IgD-negative memory B cell (primary cell): Measurements from ENCODE around the gene DCAF4. TPM values are rescaled to one million over a fixed set of nuclear protein-coding genes. Genes with fewer than 3 reads are reported as not detected.
A peak's percentile ranks its signal among the peaks of the same experiment; 100 is the strongest.

Experiments
- H3K27ac Mint-ChIP-seq, 3 donors: one replicate each; pipeline ENCODE4 v1.8.0; 2020 to 2022; ENCODE audit warnings: mild to moderate bottlenecking in 3 of 3, mixed read lengths in 3 of 3, moderate library complexity in 1 of 3
- H3K27me3 Mint-ChIP-seq: one replicate; pipeline ENCODE4 v1.8.0; 2021; ENCODE audit warnings: mixed read lengths
- H3K36me3 Mint-ChIP-seq: one replicate; pipeline ENCODE4 v1.8.0; 2020; ENCODE audit warnings: mild to moderate bottlenecking, mixed read lengths
- H3K4me1 Mint-ChIP-seq, 3 donors: one replicate each; pipeline ENCODE4 v1.8.0; 2020 to 2022; ENCODE audit warnings: mixed read lengths in 3 of 3, mild to moderate bottlenecking in 1 of 3
- H3K4me3 Mint-ChIP-seq, 4 donors: one replicate each; pipeline ENCODE4 v1.8.0; 2020 to 2022; ENCODE audit warnings: mild to moderate bottlenecking in 4 of 4, mixed read lengths in 4 of 4, moderate library complexity in 3 of 4
- H3K9me3 Mint-ChIP-seq, 3 donors: one replicate each; pipeline ENCODE4 v1.8.0; 2020 to 2021; ENCODE audit warnings: mixed read lengths in 3 of 3, mild to moderate bottlenecking in 1 of 3
- polyA plus RNA-seq: library from polyadenylated mRNA; unstranded; fragments of 300-500 nt; fragmentation: Illumina TruSeq; gene quantifications from one replicate; pipeline ENCODE4 v1.2.3, GENCODE V29; 2021

The DCAF4 gene
- 21.0 TPM for polyA plus RNA-seq

- peaks cover 9 to 13% (median 11%) of the 10 kb centered on the region in 3 donors for H3K4me1 Mint-ChIP-seq
- H3K4me3 Mint-ChIP-seq: peak within 1 kb of the TSS; percentile 92 to 99 (median 94)
- peak within 1 kb of the TSS; percentile 93 to 97 (median 94) for H3K27ac Mint-ChIP-seq
- no peaks in the 10 kb centered on the region for H3K9me3 Mint-ChIP-seq
- H3K27me3 Mint-ChIP-seq: peaks cover 4% of the 10 kb centered on the region
- peaks cover 2% of the 10 kb centered on the region for H3K36me3 Mint-ChIP-seq
Observed at GRCh38 chr14:72926292-72927028, at the start of gene DCAF4. DCAF4 (plus strand) TSS chr14:72926464; CDS start chr14:72937979, 11,515 bp downstream.

GRCh38 chr14:72876710-72877063 lies 49.6 kb upstream of the DCAF4 start:
- Mint-ChIP-seq H3K9me3 (peaks cover 0 to 2% (median 0%) of the 10 kb centered on the region in 3 donors), H3K27ac (peak overlapping the region in 1 of 3 donors; percentile 93), H3K36me3 (peaks cover 20% of the 10 kb centered on the region), H3K4me3 (peak overlapping the region in 2 of 4 donors; percentile 70 to 73), H3K27me3 (no peaks in the 10 kb centered on the region), H3K4me1 (peaks cover 17 to 31% (median 23%) of the 10 kb centered on the region in 3 donors)

GRCh38 chr14:72878746-72879145 lies 47.5 kb upstream of the DCAF4 start:
- Mint-ChIP-seq H3K36me3 (peaks cover 20% of the 10 kb centered on the region), H3K9me3 (no peaks in the 10 kb centered on the region), H3K27me3 (no peaks in the 10 kb centered on the region), H3K27ac (no peak overlapping the region), H3K4me3 (no peak overlapping the region), H3K4me1 (peaks cover 19 to 31% (median 29%) of the 10 kb centered on the region in 3 donors)

DNA sequence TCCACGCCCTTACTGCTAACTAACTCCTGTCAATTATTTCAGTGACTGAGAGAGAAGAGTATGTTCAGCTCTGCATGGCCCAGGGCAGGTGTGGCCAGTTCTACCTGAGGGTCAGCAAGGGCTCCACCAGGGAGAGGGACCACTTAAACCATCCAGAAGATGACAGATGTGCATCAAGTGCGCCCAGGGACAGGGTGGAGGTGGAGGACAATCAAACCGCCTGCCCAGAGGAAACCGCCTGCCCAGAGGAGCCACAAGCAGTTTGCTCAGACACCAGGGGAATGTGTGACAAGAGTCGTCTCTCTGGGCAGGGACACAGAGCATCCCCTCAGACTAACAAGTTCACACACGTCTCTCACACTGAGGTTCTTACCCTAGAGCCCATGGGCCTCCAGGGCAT lies 46.8 kb upstream of the DCAF4 start:
- peaks cover 17% of the 10 kb centered on the region for H3K36me3 Mint-ChIP-seq
- peak overlapping the region in 1 of 3 donors; percentile 13 for H3K27ac Mint-ChIP-seq
- peaks cover 22 to 31% (median 27%) of the 10 kb centered on the region in 3 donors for H3K4me1 Mint-ChIP-seq
- H3K27me3 Mint-ChIP-seq: no peaks in the 10 kb centered on the region
- no peaks in the 10 kb centered on the region for H3K9me3 Mint-ChIP-seq
- no peak overlapping the region for H3K4me3 Mint-ChIP-seq

DNA sequence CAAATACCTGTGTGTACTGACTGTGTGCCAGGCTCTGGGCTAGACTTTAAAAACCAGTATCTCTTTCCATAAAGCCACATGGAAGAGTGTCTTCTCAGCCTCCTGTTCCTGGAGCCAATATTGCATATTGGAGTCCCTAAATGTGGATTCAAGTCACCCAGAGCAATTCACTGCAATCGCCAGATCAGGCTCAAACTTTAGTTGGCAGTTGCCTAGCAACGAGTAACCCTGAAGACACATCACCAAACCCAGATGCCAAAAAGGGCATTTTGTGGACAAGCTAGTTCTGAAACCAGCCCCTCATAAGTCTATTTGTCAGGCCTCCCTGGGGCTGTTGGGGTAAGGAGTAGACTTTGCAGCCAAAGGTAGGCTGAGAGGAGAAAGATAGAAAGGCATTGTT lies 46.1 kb upstream of the DCAF4 start:
- Mint-ChIP-seq H3K36me3 (peaks cover 12% of the 10 kb centered on the region), H3K27me3 (no peaks in the 10 kb centered on the region), H3K9me3 (no peaks in the 10 kb centered on the region), H3K4me1 (peaks cover 22 to 25% (median 22%) of the 10 kb centered on the region in 3 donors), H3K27ac (no peak overlapping the region), H3K4me3 (no peak overlapping the region)

- Mint-ChIP-seq H3K9me3 (peaks cover 0 to 2% (median 0%) of the 10 kb centered on the region in 3 donors), H3K27me3 (no peaks in the 10 kb centered on the region), H3K4me3 (peak overlapping the region in 1 of 4 donors; percentile 47), H3K27ac (no peak overlapping the region), H3K36me3 (peaks cover 10% of the 10 kb centered on the region), H3K4me1 (peaks cover 19 to 25% (median 22%) of the 10 kb centered on the region in 3 donors)
Observed at GRCh38 chr14:72880820-72881219, 45.4 kb upstream of the DCAF4 start.

DNA sequence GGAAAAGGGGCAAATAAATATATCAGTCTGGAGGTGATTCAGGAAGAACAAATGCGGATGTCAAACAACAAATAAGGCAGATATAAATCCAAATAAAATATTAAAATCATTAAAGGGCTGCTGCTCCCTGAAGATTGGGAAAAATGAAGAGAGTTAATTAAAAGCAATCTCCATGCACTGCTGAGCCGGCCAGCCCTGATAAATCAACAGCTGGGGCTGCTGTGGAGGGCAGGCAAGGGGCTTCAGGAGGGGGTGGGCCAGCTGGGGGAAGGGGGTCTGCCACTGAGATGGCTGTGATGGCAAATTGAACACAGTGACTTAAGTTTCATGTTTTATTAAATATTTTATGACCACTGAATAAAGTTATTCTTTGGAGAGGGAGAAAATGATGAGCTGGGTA lies 44.7 kb upstream of the DCAF4 start:
- H3K9me3 Mint-ChIP-seq: peaks cover 0 to 3% (median 0%) of the 10 kb centered on the region in 3 donors
- no peaks in the 10 kb centered on the region for H3K27me3 Mint-ChIP-seq
- no peak overlapping the region for H3K27ac Mint-ChIP-seq
- H3K36me3 Mint-ChIP-seq: peaks cover 10% of the 10 kb centered on the region
- H3K4me3 Mint-ChIP-seq: no peak overlapping the region
- peaks cover 16 to 26% (median 22%) of the 10 kb centered on the region in 3 donors for H3K4me1 Mint-ChIP-seq

DNA sequence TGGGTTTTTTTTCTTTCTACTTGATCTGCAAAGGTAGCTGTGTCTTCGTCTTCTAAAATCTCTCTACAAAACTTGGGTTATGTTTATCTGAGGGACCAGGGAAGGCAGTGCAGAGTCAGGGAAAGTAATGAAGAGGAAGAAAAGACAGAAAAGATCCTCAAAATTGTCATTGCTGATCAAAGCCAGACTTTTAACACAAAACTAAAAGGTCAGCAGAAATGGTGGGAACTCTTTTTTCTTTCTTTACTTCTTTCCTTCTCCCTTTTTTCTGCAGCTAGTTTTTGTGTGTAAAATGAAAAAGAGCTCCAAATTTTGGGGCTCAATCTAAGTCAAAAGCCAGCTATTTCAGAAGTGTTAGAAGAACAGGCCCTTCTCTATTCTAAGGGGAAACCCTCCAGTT lies 44.2 kb upstream of the DCAF4 start:
- Mint-ChIP-seq H3K4me3 (no peak overlapping the region), H3K9me3 (peaks cover 0 to 3% (median 0%) of the 10 kb centered on the region in 3 donors), H3K4me1 (peaks cover 12 to 26% (median 22%) of the 10 kb centered on the region in 3 donors), H3K27ac (no peak overlapping the region), H3K27me3 (no peaks in the 10 kb centered on the region), H3K36me3 (peaks cover 7% of the 10 kb centered on the region)

- no peak overlapping the region for H3K27ac Mint-ChIP-seq
- H3K4me1 Mint-ChIP-seq: peaks cover 12 to 26% (median 25%) of the 10 kb centered on the region in 3 donors
- H3K4me3 Mint-ChIP-seq: peak overlapping the region in 1 of 4 donors; percentile 38
- no peaks in the 10 kb centered on the region for H3K27me3 Mint-ChIP-seq
- peaks cover 0 to 3% (median 0%) of the 10 kb centered on the region in 3 donors for H3K9me3 Mint-ChIP-seq
- H3K36me3 Mint-ChIP-seq: peaks cover 7% of the 10 kb centered on the region
Observed at GRCh38 chr14:72882463-72882862, 43.8 kb upstream of the DCAF4 start.

DNA sequence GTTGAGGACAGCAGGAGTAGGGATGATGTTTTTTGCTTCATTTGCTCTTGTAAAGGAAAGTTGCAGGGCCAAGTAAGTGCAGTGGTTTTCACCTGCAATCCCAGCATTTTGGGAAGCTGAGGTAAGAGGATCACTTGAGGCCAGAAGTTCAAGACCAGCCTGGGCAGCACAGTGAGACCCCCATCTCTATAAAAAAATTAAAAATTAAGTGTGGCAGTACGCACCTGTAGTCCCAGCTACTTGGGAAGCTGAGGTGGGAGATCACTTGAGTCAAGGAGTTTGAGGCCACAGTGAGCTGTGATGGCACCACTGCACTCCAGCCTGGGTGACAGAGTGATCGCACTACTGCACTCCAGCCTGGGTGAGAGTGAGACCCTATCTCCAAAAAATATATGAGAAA lies 43.2 kb upstream of the DCAF4 start:
- peaks cover 0 to 3% (median 0%) of the 10 kb centered on the region in 3 donors for H3K9me3 Mint-ChIP-seq
- peaks cover 8% of the 10 kb centered on the region for H3K36me3 Mint-ChIP-seq
- peaks cover 14 to 28% (median 26%) of the 10 kb centered on the region in 3 donors for H3K4me1 Mint-ChIP-seq
- H3K27ac Mint-ChIP-seq: no peak overlapping the region
- H3K4me3 Mint-ChIP-seq: no peak overlapping the region
- H3K27me3 Mint-ChIP-seq: no peaks in the 10 kb centered on the region

GRCh38 chr14:72883961-72884360 lies 42.3 kb upstream of the DCAF4 start:
- Mint-ChIP-seq H3K27ac (peak overlapping the region in 1 of 3 donors; percentile 43), H3K27me3 (no peaks in the 10 kb centered on the region)

DNA sequence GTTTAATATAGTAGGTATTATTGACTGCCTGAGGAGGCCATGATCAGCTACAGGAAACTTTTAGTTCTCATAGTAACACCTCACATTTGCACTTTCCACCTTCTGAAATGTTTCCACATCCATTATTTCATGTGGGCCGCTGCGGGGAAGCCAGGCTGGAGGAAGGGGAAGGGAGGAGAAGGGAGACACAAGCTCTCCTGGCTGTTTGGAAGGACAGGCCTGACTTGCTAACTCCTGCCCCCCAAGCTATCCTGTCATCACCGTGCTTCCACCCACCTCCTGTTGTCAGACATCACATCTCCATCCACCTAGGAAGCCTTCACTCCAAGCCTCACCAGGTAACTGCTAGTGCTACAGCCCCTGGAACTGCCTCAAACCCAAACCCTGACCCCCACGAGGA lies 41.9 kb upstream of the DCAF4 start:
- Mint-ChIP-seq H3K27ac (no peak overlapping the region), H3K36me3 (peaks cover 11% of the 10 kb centered on the region), H3K9me3 (peaks cover 0 to 3% (median 0%) of the 10 kb centered on the region in 3 donors), H3K4me1 (peaks cover 18 to 34% (median 29%) of the 10 kb centered on the region in 3 donors), H3K4me3 (peak overlapping the region in 2 of 4 donors; percentile 1 to 60), H3K27me3 (no peaks in the 10 kb centered on the region)

More at GRCh38 chr14:72883961-72884360, 42.3 kb upstream of the DCAF4 start:
- Mint-ChIP-seq H3K4me3 (peak overlapping the region in 1 of 4 donors; percentile 22), H3K9me3 (peaks cover 0 to 3% (median 0%) of the 10 kb centered on the region in 3 donors), H3K36me3 (peaks cover 11% of the 10 kb centered on the region), H3K4me1 (peaks cover 18 to 30% (median 29%) of the 10 kb centered on the region in 3 donors)

GRCh38 chr14:72887514-72887913 lies 38.8 kb upstream of the DCAF4 start:
- H3K36me3 Mint-ChIP-seq: peaks cover 3% of the 10 kb centered on the region
- H3K27ac Mint-ChIP-seq: peak overlapping the region in 1 of 3 donors; percentile 39
- peak overlapping the region in 1 of 4 donors; percentile 4 for H3K4me3 Mint-ChIP-seq
- peaks cover 0 to 3% (median 0%) of the 10 kb centered on the region in 3 donors for H3K9me3 Mint-ChIP-seq
- peaks cover 10 to 34% (median 17%) of the 10 kb centered on the region in 3 donors for H3K4me1 Mint-ChIP-seq
- H3K27me3 Mint-ChIP-seq: peaks cover 5% of the 10 kb centered on the region

DNA sequence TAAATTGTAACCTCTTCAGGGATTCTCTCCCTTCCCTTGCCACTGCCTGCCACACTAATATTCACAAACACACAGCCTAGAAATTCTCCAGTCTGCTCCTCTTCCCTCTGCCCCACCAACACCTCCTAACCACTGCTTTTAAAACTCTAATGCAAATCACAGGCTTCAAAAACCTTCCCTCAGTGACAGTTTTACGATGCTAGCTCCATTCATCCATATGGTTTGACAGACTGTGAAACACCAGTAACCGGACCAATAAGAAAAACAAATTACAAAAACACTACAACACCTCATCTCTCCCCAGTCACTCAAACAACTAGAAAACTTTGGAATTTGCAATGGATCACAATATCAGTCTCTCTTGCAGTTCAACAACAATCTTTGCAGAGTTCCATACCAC lies 38.1 kb upstream of the DCAF4 start:
- Mint-ChIP-seq H3K4me3 (peak overlapping the region in 2 of 4 donors; percentile 4 to 28), H3K27ac (peak overlapping the region in 1 of 3 donors; percentile 11), H3K36me3 (peaks cover 3% of the 10 kb centered on the region), H3K4me1 (peaks cover 12 to 32% (median 17%) of the 10 kb centered on the region in 3 donors), H3K9me3 (peaks cover 0 to 3% (median 0%) of the 10 kb centered on the region in 3 donors), H3K27me3 (peaks cover 5% of the 10 kb centered on the region)

DNA sequence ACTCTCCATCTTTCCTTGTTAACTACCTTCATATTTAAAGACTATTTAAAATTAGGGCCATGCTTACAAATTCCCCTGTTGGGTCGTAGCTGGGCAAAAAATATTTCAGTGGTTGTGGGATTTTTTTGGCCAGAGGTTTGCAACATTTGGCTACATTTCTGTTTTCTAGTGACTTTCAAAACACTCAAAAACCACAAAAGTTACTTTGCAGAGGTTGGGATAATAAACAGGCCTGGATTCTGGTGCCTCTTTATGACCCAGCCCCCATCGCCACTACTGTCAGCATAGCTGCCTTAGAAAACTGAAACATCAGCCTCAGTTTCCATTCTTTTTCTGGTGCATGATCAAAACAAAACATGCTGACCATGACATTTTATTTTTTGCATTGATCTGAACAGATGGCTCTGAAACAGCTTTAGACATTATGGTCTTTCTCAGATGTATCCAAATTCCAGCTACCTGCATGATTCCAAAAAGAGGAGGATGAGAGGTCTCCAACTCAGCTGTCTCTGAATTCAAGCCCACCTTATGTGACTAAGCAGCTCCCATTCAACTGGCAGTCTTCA lies 37.5 kb upstream of the DCAF4 start:
- H3K4me1 Mint-ChIP-seq: peaks cover 12 to 28% (median 17%) of the 10 kb centered on the region in 3 donors
- H3K27ac Mint-ChIP-seq: no peak overlapping the region
- peak overlapping the region in 2 of 4 donors; percentile 19 to 28 for H3K4me3 Mint-ChIP-seq
- H3K9me3 Mint-ChIP-seq: peaks cover 0 to 3% (median 0%) of the 10 kb centered on the region in 3 donors
- H3K36me3 Mint-ChIP-seq: peaks cover 3% of the 10 kb centered on the region
- peaks cover 5% of the 10 kb centered on the region for H3K27me3 Mint-ChIP-seq
